ENCODE measurements around the gene SLC22A8. TPM values are rescaled to one million over a fixed set of nuclear protein-coding genes. Genes with fewer than 3 reads are reported as not detected.

SLC22A8 gene
- total RNA-seq, 4 donors from 2014 or later: not detected

DNA sequence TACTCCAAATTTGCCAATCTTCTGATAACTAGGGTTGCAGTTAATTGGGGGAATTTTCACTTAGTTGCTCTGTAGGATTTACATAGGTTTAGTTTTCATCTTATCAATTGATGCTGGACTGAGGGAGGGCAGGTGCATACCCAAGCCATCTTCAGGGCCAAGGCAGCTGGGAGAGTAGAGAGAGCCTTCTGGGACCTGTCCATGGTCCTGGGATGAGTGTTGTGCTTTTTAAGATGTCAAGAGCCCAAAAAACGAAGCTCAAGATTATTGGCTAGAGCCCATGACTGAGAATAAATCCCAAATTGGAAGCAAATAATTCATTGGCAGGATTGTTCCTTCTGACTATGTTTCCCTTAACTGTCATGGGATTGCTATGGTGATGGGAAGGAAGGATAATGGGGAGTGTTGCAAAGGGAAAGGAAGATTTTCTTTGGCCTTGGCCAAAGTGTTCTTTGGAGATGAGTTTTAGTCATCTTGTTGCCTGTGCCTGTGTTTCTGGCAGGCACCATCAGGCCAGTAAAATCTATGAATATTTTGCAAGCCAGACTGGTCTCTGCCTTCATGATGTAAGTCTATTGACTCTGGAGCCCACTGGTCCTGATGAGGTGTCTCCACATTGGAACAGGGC lies 35.4 kb downstream of the SLC22A8 start:
- 29 to 46% methylated on average over 1 of the region's 1 CpG for WGBS, 2 donors
- Histone ChIP-seq H3K36me3 (no peaks in the 10 kb centered on the region), H3K4me3 (no peak overlapping the region), H3K27ac (no peak overlapping the region), H3K9me3 (no peaks in the 10 kb centered on the region), H3K27me3 (no peaks in the 10 kb centered on the region), H3K4me1 (peaks cover 0 to 12% (median 0%) of the 10 kb centered on the region in 4 donors)
- TF ChIP-seq POLR2A (IDR thresholded peaks at IDR 0.05): no peak
- no peak for TF ChIP-seq CTCF (IDR thresholded peaks at IDR 0.05)
- TF ChIP-seq EP300 (IDR thresholded peaks at IDR 0.05): no peak
- no peak for DNase-seq (ENCODE audit: low spot score in 2 of 2)

GRCh38 chr11:62976109-62976508 lies 39.5 kb downstream of the SLC22A8 start:
- H3K4me1 ChIP-seq: peaks cover 0 to 10% (median 0%) of the 10 kb centered on the region in 4 donors
- 81 to 82% methylated on average over 5 of the region's 5 CpGs for WGBS, 2 donors
- H3K9me3 ChIP-seq: no peaks in the 10 kb centered on the region
- no peaks in the 10 kb centered on the region for H3K27me3 ChIP-seq
- no peak overlapping the region for H3K27ac ChIP-seq
- TF ChIP-seq CTCF (IDR thresholded peaks at IDR 0.05) (no peak), POLR2A (IDR thresholded peaks at IDR 0.05) (no peak), EP300 (IDR thresholded peaks at IDR 0.05) (no peak)
- no peaks in the 10 kb centered on the region for H3K36me3 ChIP-seq
- no peak overlapping the region for H3K4me3 ChIP-seq
- DNase-seq (ENCODE audit: low spot score in 2 of 2): no peak

GRCh38 chr11:62974848-62975522 lies 40.7 kb downstream of the SLC22A8 start:
- TF ChIP-seq EP300 (IDR thresholded peaks at IDR 0.05) (no peak), CTCF (IDR thresholded peaks at IDR 0.05) (peak in 4 of 5 experiments; percentile 12 to 27 (median 18))
- peaks cover 0 to 10% (median 0%) of the 10 kb centered on the region in 4 donors for H3K4me1 ChIP-seq
- H3K27ac ChIP-seq: no peak overlapping the region
- no peaks in the 10 kb centered on the region for H3K9me3 ChIP-seq
- H3K27me3 ChIP-seq: no peaks in the 10 kb centered on the region
- H3K4me3 ChIP-seq: no peak overlapping the region
- 22 to 33% methylated on average over 5 to 9 of the region's 9 CpGs for WGBS, 2 donors
- no peaks in the 10 kb centered on the region for H3K36me3 ChIP-seq
- DNase-seq (ENCODE audit: low spot score in 2 of 2): no peak

GRCh38 chr11:62965574-62965973 lies 50.1 kb downstream of the SLC22A8 start:
- TF ChIP-seq CTCF (IDR thresholded peaks at IDR 0.05): no peak
- TF ChIP-seq POLR2A (IDR thresholded peaks at IDR 0.05): no peak
- TF ChIP-seq EP300 (IDR thresholded peaks at IDR 0.05): no peak

GRCh38 chr11:62962391-62962790 lies 53.2 kb downstream of the SLC22A8 start:
- Histone ChIP-seq H3K36me3 (no peaks in the 10 kb centered on the region), H3K9me3 (no peaks in the 10 kb centered on the region), H3K27me3 (no peaks in the 10 kb centered on the region), H3K27ac (no peak overlapping the region), H3K4me3 (no peak overlapping the region), H3K4me1 (peaks cover 0 to 14% (median 0%) of the 10 kb centered on the region in 4 donors)
- TF ChIP-seq EP300 (IDR thresholded peaks at IDR 0.05) (no peak), POLR2A (IDR thresholded peaks at IDR 0.05) (no peak), CTCF (IDR thresholded peaks at IDR 0.05) (no peak)
- 55 to 69% methylated on average over 3 of the region's 3 CpGs for WGBS, 2 donors
- no peak for DNase-seq (ENCODE audit: low spot score in 2 of 2)

More at GRCh38 chr11:62965574-62965973, 50.1 kb downstream of the SLC22A8 start:
- H3K36me3 ChIP-seq: no peaks in the 10 kb centered on the region
- no peak overlapping the region for H3K27ac ChIP-seq
- WGBS, 2 donors: 33 to 55% methylated on average over 2 of the region's 2 CpGs
- H3K4me3 ChIP-seq: no peak overlapping the region
- H3K27me3 ChIP-seq: no peaks in the 10 kb centered on the region
- no peak for DNase-seq (ENCODE audit: low spot score in 2 of 2)
- no peaks in the 10 kb centered on the region for H3K9me3 ChIP-seq
- H3K4me1 ChIP-seq: no peaks in the 10 kb centered on the region

Data from tibial nerve (tissue), 4 donors.